H1 (cell line): ENCODE measurements around the gene ADPRHL1. TPM values are rescaled to one million over a fixed set of nuclear protein-coding genes. Genes with fewer than 3 reads are reported as not detected.
A peak's percentile ranks its signal among the peaks of the same experiment; 100 is the strongest.

ENCODE experiments used
- CTCF ChIA-PET: fragments of 300-600 bp; sonication (Branson Sonifier 250); formaldehyde crosslinking; loops from one replicate; lab custom pipeline; 2021; ENCODE audit not compliant: partially characterized antibody; lab: Charles Lee
- POLR2A ChIA-PET: fragments of 300-600 bp; sonication (Branson Sonifier 250); formaldehyde crosslinking; loops from one replicate; lab custom pipeline; 2021; ENCODE audit warnings: inconsistent platforms; ENCODE audit not compliant: partially characterized antibody; lab: Charles Lee
- DNase-seq, 2 experiments: peaks; one replicate each; pipeline versions ENCODE4 v3.0.0 to v3.0.0-alpha.2; 2010 to 2022; ENCODE audit warnings: low spot score in 2 of 2, low read depth in 1 of 2, mixed read lengths in 1 of 2
- FAIRE-seq: peaks from 2 replicates; lab custom pipeline; 2011; peaks lifted over from hg19 to GRCh38; lab: Jason Lieb, UNC
- H2AFZ ChIP-seq: 2 replicates; pipeline ENCODE4 v1.8.1; 2012; ENCODE audit warnings: low read length, inconsistent platforms
- H2AK5ac ChIP-seq: 2 replicates; pipeline ENCODE4 v1.6.1; 2013; ENCODE audit warnings: low read depth, low read length
- H2BK120ac ChIP-seq: replicated peaks from 2 replicates; pipeline ENCODE3; 2013; ENCODE audit warnings: low read depth, low read length, inconsistent platforms
- H2BK12ac ChIP-seq: 2 replicates; pipeline ENCODE4 v1.6.1; 2013; ENCODE audit warnings: low read depth, low read length
- H2BK15ac ChIP-seq: 2 replicates; pipeline ENCODE4 v1.6.1; 2013; ENCODE audit warnings: low read length
- H2BK20ac ChIP-seq: 2 replicates; pipeline ENCODE4 v1.6.1; 2013; ENCODE audit warnings: low read length
- H2BK5ac ChIP-seq: 2 replicates; pipeline ENCODE4 v1.6.1; 2013; ENCODE audit warnings: low read depth, low read length
- H3K14ac ChIP-seq: 2 replicates; pipeline ENCODE4 v1.6.1; 2013; ENCODE audit warnings: inconsistent platforms; ENCODE audit not compliant: insufficient read length
- H3K18ac ChIP-seq: 2 replicates; pipeline ENCODE4 v1.6.1; 2013; ENCODE audit warnings: low read length; ENCODE audit errors: extremely low read depth
- H3K23ac ChIP-seq: 2 replicates; pipeline ENCODE4 v1.6.1; 2013; ENCODE audit warnings: inconsistent platforms; ENCODE audit not compliant: insufficient read length
- H3K23me2 ChIP-seq: 2 replicates; pipeline ENCODE4 v1.6.1; 2013; ENCODE audit warnings: low read depth, low read length
- H3K27ac ChIP-seq: 2 replicates; pipeline ENCODE4 v1.6.1; 2011; ENCODE audit warnings: low read depth, low read length, inconsistent platforms
- H3K27me3 ChIP-seq, 4 experiments: replicated peaks in 1 of 4; 1 replicate in 1 of 4; 2 replicates in 3 of 4; pipeline versions ENCODE4 v1.6.1 to v1.8.1; 2011 to 2013; ENCODE audit warnings: low read length in 3 of 4, mild to moderate bottlenecking in 3 of 4, inconsistent platforms in 2 of 4, mixed read lengths in 2 of 4, moderate library complexity in 1 of 4; ENCODE audit not compliant: control insufficient read depth in 3 of 4, insufficient read depth in 3 of 4; ENCODE audit errors: extremely low read depth in 1 of 4
- H3K36me3 ChIP-seq, 4 experiments: 2 replicates each; pipeline versions ENCODE4 v1.6.1 to v1.8.1; 2011 to 2013; ENCODE audit warnings: mild to moderate bottlenecking in 4 of 4, low read length in 3 of 4, moderate library complexity in 2 of 4, control low read depth in 1 of 4, inconsistent platforms in 1 of 4; ENCODE audit not compliant: insufficient read depth in 4 of 4, control insufficient read depth in 2 of 4
- H3K4ac ChIP-seq: replicated peaks from 2 replicates; pipeline ENCODE3; 2013; ENCODE audit warnings: low read length, low read depth, mixed read lengths, inconsistent platforms; ENCODE audit not compliant: insufficient read length
- H3K4me1 ChIP-seq, 4 experiments: replicated peaks in 1 of 4; 1 replicate in 1 of 4; 2 replicates in 3 of 4; pipeline versions ENCODE4 v1.6.1 to v1.8.1; 2011 to 2013; ENCODE audit warnings: low read length in 3 of 4, inconsistent platforms in 2 of 4, mixed read lengths in 1 of 4; ENCODE audit not compliant: insufficient read depth in 4 of 4, control insufficient read depth in 3 of 4
- H3K4me2 ChIP-seq, 2 experiments: 2 replicates each; pipeline versions ENCODE4 v1.6.1 to v1.8.1; 2011 to 2013; ENCODE audit warnings: low read depth in 2 of 2, low read length in 2 of 2, control low read depth in 1 of 2, inconsistent platforms in 1 of 2, mild to moderate bottlenecking in 1 of 2; ENCODE audit not compliant: insufficient read depth in 1 of 2
- H3K4me3 ChIP-seq, 4 experiments: fragments of 200-600, 300-600 bp in 1 of 4; sonication (generic), shearing (Covaris generic), sonication (Bioruptor Twin) in 1 of 4; 2 replicates each; pipeline versions ENCODE4 v1.5.1 to v1.8.1; 2011 to 2016; ENCODE audit warnings: low read length in 4 of 4, low read depth in 3 of 4, control low read depth in 2 of 4, inconsistent platforms in 2 of 4, mild to moderate bottlenecking in 2 of 4, mixed read lengths in 1 of 4, moderate library complexity in 1 of 4; ENCODE audit not compliant: insufficient read depth in 2 of 4; ENCODE audit errors: extremely low read depth in 1 of 4
- H3K56ac ChIP-seq: replicated peaks from 2 replicates; pipeline ENCODE3; 2013; ENCODE audit warnings: low read depth, mild to moderate bottlenecking, mixed read lengths, low read length, inconsistent platforms; ENCODE audit not compliant: insufficient read length
- H3K79me1 ChIP-seq: 2 replicates; pipeline ENCODE4 v1.6.1; 2013; ENCODE audit warnings: low read depth, low read length, control low read depth
- H3K79me2 ChIP-seq, 2 experiments: 2 replicates each; pipeline versions ENCODE4 v1.6.1 to v1.8.1; 2012 to 2013; ENCODE audit warnings: low read length in 2 of 2, mild to moderate bottlenecking in 2 of 2, inconsistent platforms in 1 of 2; ENCODE audit not compliant: insufficient read depth in 2 of 2, control insufficient read depth in 1 of 2
- H3K9ac ChIP-seq, 4 experiments: replicated peaks in 1 of 4; 1 replicate in 1 of 4; 2 replicates in 3 of 4; pipeline versions ENCODE4 v1.6.1 to v1.8.1; 2011 to 2013; ENCODE audit warnings: low read depth in 3 of 4, low read length in 3 of 4, control low read depth in 2 of 4, mild to moderate bottlenecking in 2 of 4, moderate library complexity in 2 of 4, inconsistent platforms in 1 of 4; ENCODE audit errors: extremely low read depth in 1 of 4
- H3K9me3 ChIP-seq, 2 experiments: 2 replicates each; pipeline versions ENCODE4 v1.6.1 to v1.8.1; 2012 to 2013; ENCODE audit warnings: mild to moderate bottlenecking in 2 of 2, moderate library complexity in 2 of 2, control low read depth in 1 of 2, inconsistent platforms in 1 of 2, low read depth in 1 of 2, low read length in 1 of 2, mixed read lengths in 1 of 2; ENCODE audit not compliant: insufficient read depth in 2 of 2
- H4K20me1 ChIP-seq, 2 experiments: replicated peaks in 1 of 2; 2 replicates each; pipeline versions ENCODE3 to v1.8.1; 2011 to 2013; ENCODE audit warnings: inconsistent platforms in 2 of 2, low read length in 2 of 2, mild to moderate bottlenecking in 1 of 2; ENCODE audit not compliant: insufficient read depth in 2 of 2, control insufficient read depth in 1 of 2
- H4K5ac ChIP-seq: 2 replicates; pipeline ENCODE4 v1.6.1; 2013; ENCODE audit warnings: low read length, low read depth, mixed read lengths, inconsistent platforms; ENCODE audit not compliant: insufficient read length
- H4K8ac ChIP-seq: 2 replicates; pipeline ENCODE4 v1.8.0; 2013; ENCODE audit warnings: mild to moderate bottlenecking, moderate library complexity, low read length, inconsistent platforms; ENCODE audit not compliant: insufficient read depth; ENCODE audit errors: extremely low read depth
- H4K91ac ChIP-seq: replicated peaks from 2 replicates; pipeline ENCODE3; 2013; ENCODE audit warnings: low read length, mixed read lengths, inconsistent platforms; ENCODE audit not compliant: insufficient read length
- CBX5 ChIP-seq: fragments of 300-800, 300-1000 bp; sonication (generic); IDR thresholded peaks from 2 replicates; pipeline ENCODE4 v1.7.1; 2016; ENCODE audit warnings: antibody characterized with exemption, low read length, low read depth
- CBX8 ChIP-seq: fragments of 300-800, 300-1000 bp; sonication (generic); IDR thresholded peaks from 2 replicates; pipeline ENCODE4 v1.7.1; 2016; ENCODE audit warnings: low read depth, low read length, borderline replicate concordance
- JUN ChIP-seq: IDR thresholded peaks from 2 replicates; pipeline ENCODE4 v1.6.1; 2011; ENCODE audit warnings: low read depth, mild to moderate bottlenecking, improper control_type of control experiment, low read length
- POU5F1 ChIP-seq: IDR thresholded peaks from 2 replicates; pipeline ENCODE4 v1.6.1; 2011; ENCODE audit warnings: low read depth, mild to moderate bottlenecking, low read length, moderate library complexity
- RBBP5 ChIP-seq: IDR thresholded peaks from 2 replicates; pipeline ENCODE4 v1.7.1; 2012; ENCODE audit warnings: low read depth, mild to moderate bottlenecking, inconsistent platforms, low read length, moderate library complexity, borderline replicate concordance
- SP2 ChIP-seq: IDR thresholded peaks from 2 replicates; pipeline ENCODE4 v1.6.1; 2012; ENCODE audit warnings: mild to moderate bottlenecking, low read length, inconsistent platforms
- SP4 ChIP-seq: IDR thresholded peaks from 2 replicates; pipeline ENCODE4 v1.6.1; 2012; ENCODE audit warnings: low read length, inconsistent platforms
- TEAD4 ChIP-seq: IDR thresholded peaks from 2 replicates; pipeline ENCODE4 v1.6.1; 2012; ENCODE audit warnings: low read depth, low read length, inconsistent platforms, mixed read lengths
- YY1 ChIP-seq: IDR thresholded peaks from 2 replicates; pipeline ENCODE4 v1.6.1; 2011; ENCODE audit warnings: low read depth, mild to moderate bottlenecking, low read length
- WGBS, 2 experiments: shearing (Covaris generic) in 1 of 2; methylation state at CpG; one replicate each; pipeline versions ENCODE4 v1.1.6 to v1.1.7; 2013 to 2015; ENCODE audit warnings: low lambda C conversion rate in 2 of 2, mixed read lengths in 2 of 2, inconsistent platforms in 1 of 2, low coverage in 1 of 2, missing lambda C conversion rate in 1 of 2; ENCODE audit not compliant: insufficient replicate concordance in 2 of 2, insufficient coverage in 1 of 2, insufficient read length in 1 of 2; ENCODE audit errors: extremely low coverage in 1 of 2, missing lambda C conversion rate in 1 of 2; 5-methylcytosine and 5-hydroxymethylcytosine counted together
- polyA plus RNA-seq, 7 experiments: library from polyadenylated mRNA; depleted of rRNA in 3 of 7; stranded (reverse) in 5 of 7; unstranded in 2 of 7; fragments of >200 nt in 5 of 7; fragments of 200-250 nt in 2 of 7; gene quantifications; 1 replicate in 5 of 7; 2 replicates in 1 of 7; 4 replicates in 1 of 7; pipeline versions ENCODE4 v1.2.1 to v1.2.3, GENCODE V29; 2011 to 2013; ENCODE audit warnings: missing spikeins in 2 of 7, mixed read lengths in 2 of 7
- total RNA-seq: library from RNA; stranded (reverse); fragmentation: NEBNext Ultra II Directional; extraction: Animal tissue kit (Norgen Biotek cat#: 25700); gene quantifications from 2 replicates; pipeline ENCODE4 v1.2.1, GENCODE V29; 2021

Gene ADPRHL1
- total and polyA plus RNA-seq, 2 of the 8 experiments (the other 6 are each of a cell fraction or from before 2014, with no cell fraction given), result 0.74 to 1.7 TPM

DNA sequence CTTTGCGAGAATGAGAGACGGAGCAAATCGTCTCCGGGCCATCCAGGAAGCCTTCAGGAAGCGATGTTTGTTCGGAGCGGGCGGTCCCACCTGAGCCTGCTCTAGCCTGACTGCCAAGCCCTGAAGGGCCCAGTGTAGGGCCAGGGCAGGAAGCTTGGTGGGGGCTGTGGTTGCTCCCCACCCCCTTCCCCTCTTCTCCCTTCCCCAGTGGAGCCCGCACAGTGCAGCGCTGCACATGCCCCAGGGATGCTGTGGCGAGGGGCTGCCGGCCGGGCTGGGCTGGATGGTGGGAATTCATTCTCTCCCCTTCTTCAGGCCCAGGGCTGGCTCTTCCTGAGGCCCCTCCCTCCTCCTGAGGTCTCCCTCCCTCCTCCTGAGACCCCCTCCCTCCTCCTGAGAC is 82.2 kb downstream of the ADPRHL1 start:
- H3K79me1 ChIP-seq, result no peaks in the 10 kb centered on the region
- no peaks in the 10 kb centered on the region; the same call in 1 of the 2 replicates for H3K23me2 ChIP-seq
- no peaks in the 10 kb centered on the region for H3K27me3 ChIP-seq
- no peaks in the 10 kb centered on the region for H3K9me3 ChIP-seq
- no peak overlapping the region; the same call in 1 of the 2 replicates for H2AFZ ChIP-seq
- H4K91ac ChIP-seq, result peak overlapping the region; percentile 85
- H2BK12ac ChIP-seq, result peak overlapping the region; percentile 17; the same call in 1 of the 2 replicates
- H3K9ac ChIP-seq, result no peak overlapping the region
- DNase-seq (peak in 1 of 2 experiments; percentile 42), FAIRE-seq (no peak)
- no peak overlapping the region for H3K4me3 ChIP-seq
- H2BK15ac ChIP-seq, result no peak overlapping the region
- H3K23ac ChIP-seq, result no peak overlapping the region
- no peak overlapping the region for H3K18ac ChIP-seq
- no peak overlapping the region for H3K14ac ChIP-seq
- no peak overlapping the region for H3K56ac ChIP-seq
- H2BK120ac ChIP-seq, result no peak overlapping the region
- WGBS, 2 experiments, result 89% methylated on average over 9 of the region's 13 CpGs; no CpG with 5 or more reads in 1 of the 2 experiments
- H3K4ac ChIP-seq, result no peak overlapping the region
- peaks cover 2 to 13% (median 7%) of the 10 kb centered on the region in 4 experiments; a peak in 6 of 7 replicates for H3K4me1 ChIP-seq
- H3K79me2 ChIP-seq, result no peaks in the 10 kb centered on the region
- H2AK5ac ChIP-seq, result no peak overlapping the region
- no peak overlapping the region for H4K5ac ChIP-seq
- TF ChIP-seq TEAD4 (no peak), CBX8 (no peak), RBBP5 (no peak), CBX5 (no peak), JUN (no peak), SP4 (no peak), YY1 (no peak), POU5F1 (no peak), SP2 (no peak)
- H2BK20ac ChIP-seq, result no peak overlapping the region
- ChIA-PET CTCF (no interaction called here), POLR2A (no interaction called here)
- H3K27ac ChIP-seq, result no peak overlapping the region
- H4K20me1 ChIP-seq, result no peaks in the 10 kb centered on the region
- no peak overlapping the region for H2BK5ac ChIP-seq
- no peak overlapping the region for H4K8ac ChIP-seq
- no peaks in the 10 kb centered on the region for H3K36me3 ChIP-seq
- H3K4me2 ChIP-seq, result no peak overlapping the region
